HL-60 (cell line): ENCODE measurements around the gene ATL2.

Experiments used
- CTCF ChIP-seq: IDR thresholded peaks from one replicate; pipeline ENCODE4 v1.5.1; 2011; ENCODE audit warnings: low read length, control low read depth, inconsistent platforms; ENCODE audit not compliant: insufficient read depth
- GABPA ChIP-seq: IDR thresholded peaks from 2 replicates; pipeline ENCODE4 v1.6.1; 2012; ENCODE audit warnings: low read depth
- POLR2AphosphoS5 ChIP-seq: IDR thresholded peaks from 2 replicates; pipeline ENCODE4 v1.6.1; 2012; ENCODE audit warnings: low read depth

- peak; percentile 13 for TF ChIP-seq CTCF
- no peak for TF ChIP-seq GABPA
- no peak for TF ChIP-seq POLR2AphosphoS5
These were observed 102.5 kb downstream of the ATL2 start for GRCh38 chr2:38274286-38275276.
